GM19324 (cell line): ENCODE data around the gene TMEM220.

Experiments
- ATAC-seq: cut with Tn5 transposase; IDR thresholded peaks from one replicate; pipeline ENCODE4 v1.9.1; 2021; ENCODE audit warnings: mild to moderate bottlenecking, moderate library complexity; ENCODE audit not compliant: unreplicated experiment, low FRiP score

Gene TMEM220

GRCh38 chr17:10729334-10730193 lies at the start of gene TMEM220:
TSS of gene TMEM220 (minus strand) at chr17:10730023. CDS start at chr17:10729851, 172 bp downstream.
- peak; percentile 58 for ATAC-seq

- ATAC-seq = no peak
Observed at GRCh38 chr17:10779609-10780008, 49.8 kb upstream of the TMEM220 start.

GRCh38 chr17:10777890-10778289 lies 48.1 kb upstream of the TMEM220 start:
- no peak for ATAC-seq

- no peak for ATAC-seq
Observed at GRCh38 chr17:10777131-10777807, 47.4 kb upstream of the TMEM220 start.

GRCh38 chr17:10776381-10776780 lies 46.6 kb upstream of the TMEM220 start:
- no peak for ATAC-seq

- no peak for ATAC-seq
Observed at GRCh38 chr17:10775740-10776356, 46.0 kb upstream of the TMEM220 start.

GRCh38 chr17:10775058-10775457 lies 45.2 kb upstream of the TMEM220 start:
- no peak for ATAC-seq

GRCh38 chr17:10773391-10773790 lies 43.6 kb upstream of the TMEM220 start:
- no peak for ATAC-seq

GRCh38 chr17:10772425-10773380 lies 42.9 kb upstream of the TMEM220 start:
- no peak for ATAC-seq

GRCh38 chr17:10771148-10771547 lies 41.3 kb upstream of the TMEM220 start:
- no peak for ATAC-seq

GRCh38 chr17:10769840-10770239 lies 40.0 kb upstream of the TMEM220 start:
- ATAC-seq = no peak

GRCh38 chr17:10768750-10769251 lies 39.0 kb upstream of the TMEM220 start:
- ATAC-seq = no peak

GRCh38 chr17:10767232-10767631 lies 37.4 kb upstream of the TMEM220 start:
- no peak for ATAC-seq

- no peak for ATAC-seq
Observed at GRCh38 chr17:10762037-10762436, 32.2 kb upstream of the TMEM220 start.

- ATAC-seq = no peak
Observed at GRCh38 chr17:10761281-10761680, 31.5 kb upstream of the TMEM220 start.

- ATAC-seq = no peak
Observed at GRCh38 chr17:10758062-10758461, 28.2 kb upstream of the TMEM220 start.

- no peak for ATAC-seq
Observed at GRCh38 chr17:10757647-10758046, 27.8 kb upstream of the TMEM220 start.

- ATAC-seq = no peak
Observed at GRCh38 chr17:10757067-10757466, 27.2 kb upstream of the TMEM220 start.

GRCh38 chr17:10756619-10757018 lies 26.8 kb upstream of the TMEM220 start:
- ATAC-seq = no peak

- no peak for ATAC-seq
Observed at GRCh38 chr17:10756185-10756584, 26.4 kb upstream of the TMEM220 start.
